Naive B cell (primary cell): ENCODE data around the gene SLC39A9. TPM values are rescaled to one million over a fixed set of nuclear protein-coding genes. Genes with fewer than 3 reads are reported as not detected.
"Not testable (repeated sequence)": the region's sequence is repeated elsewhere in the genome, so short reads cannot be mapped to it uniquely, and the experiment has no call there.

Experiments
- ATAC-seq, 2 donors: fragments of 150-1000 bp; cut with Tn5 transposase; 2 replicates each; pipeline ENCODE4 v1.10.0; 2021; ENCODE audit warnings: low read depth in 2 of 2, mild to moderate bottlenecking in 2 of 2, moderate library complexity in 2 of 2
- DNase-seq: peaks from one replicate; pipeline ENCODE4 v3.0.0; 2022
- H3K27ac Mint-ChIP-seq, 6 donors: one replicate each; pipeline ENCODE4 v1.8.0; 2020 to 2022; ENCODE audit warnings: mild to moderate bottlenecking in 6 of 6, mixed read lengths in 6 of 6, moderate library complexity in 5 of 6, inconsistent platforms in 2 of 6
- H3K27me3 Mint-ChIP-seq, 3 donors: one replicate each; pipeline ENCODE4 v1.8.0; 2021 to 2022; ENCODE audit warnings: mixed read lengths in 3 of 3, mild to moderate bottlenecking in 1 of 3
- H3K36me3 Mint-ChIP-seq, 2 donors: one replicate each; pipeline ENCODE4 v1.8.0; 2020 to 2022; ENCODE audit warnings: mixed read lengths in 2 of 2, inconsistent platforms in 1 of 2, mild to moderate bottlenecking in 1 of 2
- H3K4me1 Mint-ChIP-seq, 3 donors: one replicate each; pipeline ENCODE4 v1.8.0; 2020 to 2022; ENCODE audit warnings: mixed read lengths in 3 of 3, inconsistent platforms in 1 of 3, mild to moderate bottlenecking in 1 of 3, moderate library complexity in 1 of 3
- H3K4me3 Mint-ChIP-seq, 8 donors: one replicate each; pipeline ENCODE4 v1.8.0; 2020 to 2022; ENCODE audit warnings: mild to moderate bottlenecking in 8 of 8, mixed read lengths in 8 of 8, moderate library complexity in 8 of 8, inconsistent platforms in 2 of 8
- H3K9me3 Mint-ChIP-seq, 7 donors: one replicate each; pipeline ENCODE4 v1.8.0; 2020 to 2022; ENCODE audit warnings: mixed read lengths in 7 of 7, mild to moderate bottlenecking in 5 of 7, inconsistent platforms in 2 of 7, moderate library complexity in 1 of 7
- polyA plus RNA-seq, 6 donors: library from polyadenylated mRNA; unstranded; fragments of 300-500 nt; fragmentation: Illumina TruSeq; gene quantifications; one replicate each; pipeline ENCODE4 v1.2.3, GENCODE V29; 2021; ENCODE audit warnings: low read depth in 6 of 6

The SLC39A9 gene
- polyA plus RNA-seq, 6 donors from 2014 or later: 7.7 to 22.6 (median 18.4) TPM

DNA sequence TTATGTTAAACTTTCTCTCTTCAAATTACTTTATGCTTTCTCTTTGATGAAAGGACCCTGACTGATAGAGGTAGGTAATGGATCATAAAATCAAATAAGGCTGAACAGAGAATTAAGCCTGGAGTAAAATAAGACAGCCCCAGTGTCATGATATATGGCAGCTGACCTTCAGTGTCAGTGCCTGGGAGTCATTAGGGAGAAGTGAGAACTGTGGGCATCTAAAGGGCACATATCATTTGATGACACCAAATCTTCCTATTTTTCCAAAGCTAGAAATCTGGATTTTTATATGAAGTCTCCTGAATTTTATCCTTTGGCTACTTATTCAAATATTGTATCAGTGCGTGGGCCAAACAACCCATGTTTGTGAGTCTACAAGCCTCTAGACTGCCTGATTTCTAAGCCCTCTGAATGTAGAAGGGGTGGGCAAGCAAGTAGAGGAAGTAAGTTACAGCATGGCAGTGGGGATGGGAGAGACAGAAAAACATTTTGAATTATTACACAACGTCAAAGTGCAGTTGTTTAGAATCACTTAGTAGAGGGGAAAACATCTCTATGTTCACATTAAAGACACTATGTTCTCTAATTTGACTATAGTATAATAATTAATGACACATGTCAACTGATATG, 10.0 kb downstream of the SLC39A9 start:
- H3K27ac Mint-ChIP-seq: peak overlapping the region in 3 of 6 donors; percentile 36 to 62 (median 38)
- peaks cover 9 to 20% of the 10 kb centered on the region in 2 donors for H3K36me3 Mint-ChIP-seq
- ATAC-seq (no peak), DNase-seq (no peak)
- H3K27me3 Mint-ChIP-seq: no peaks in the 10 kb centered on the region
- H3K4me3 Mint-ChIP-seq: no peak overlapping the region
- H3K4me1 Mint-ChIP-seq: peaks cover 14 to 22% (median 18%) of the 10 kb centered on the region in 3 donors
- H3K9me3 Mint-ChIP-seq: peaks cover 0 to 4% (median 0%) of the 10 kb centered on the region in 7 donors

- Mint-ChIP-seq H3K4me3 (no peak overlapping the region), H3K4me1 (peaks cover 7 to 27% (median 17%) of the 10 kb centered on the region in 3 donors), H3K27me3 (no peaks in the 10 kb centered on the region), H3K36me3 (peaks cover 0 to 8% of the 10 kb centered on the region in 2 donors), H3K9me3 (peaks cover 0 to 9% (median 2%) of the 10 kb centered on the region in 7 donors), H3K27ac (no peak overlapping the region)
- ATAC-seq (no peak), DNase-seq (no peak)
These were observed 15.0 kb downstream of the SLC39A9 start for GRCh38 chr14:69413483-69413882.

DNA sequence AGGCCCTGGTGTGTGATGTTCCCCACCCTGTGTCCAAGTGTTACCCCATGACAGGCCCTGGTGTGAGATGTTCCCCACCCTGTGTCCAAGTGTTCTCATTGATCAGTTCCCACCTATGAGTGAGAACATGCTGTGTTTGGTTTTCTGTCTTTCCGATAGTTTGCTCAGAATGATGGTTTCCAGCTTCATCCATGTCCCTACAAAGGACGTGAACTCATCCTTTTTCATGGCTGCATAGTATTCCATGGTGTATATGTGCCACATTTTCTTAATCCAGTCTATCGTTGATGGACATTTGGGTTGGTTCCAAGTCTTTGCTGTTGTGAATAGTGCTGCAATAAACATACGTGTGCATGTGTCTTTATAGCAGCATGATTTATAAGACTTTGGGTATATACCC, 17.6 kb downstream of the SLC39A9 start:
- peaks cover 24 to 47% (median 39%) of the 10 kb centered on the region in 3 donors for H3K4me1 Mint-ChIP-seq
- not testable (repeated sequence) for DNase-seq, H3K27me3 Mint-ChIP-seq, H3K27ac Mint-ChIP-seq, H3K36me3 Mint-ChIP-seq, H3K9me3 Mint-ChIP-seq, H3K4me3 Mint-ChIP-seq, ATAC-seq

- peaks cover 21 to 25% of the 10 kb centered on the region in 2 donors for H3K36me3 Mint-ChIP-seq
- H3K27ac Mint-ChIP-seq: no peak overlapping the region
- H3K27me3 Mint-ChIP-seq: no peaks in the 10 kb centered on the region
- DNase-seq (no peak), ATAC-seq (no peak)
- H3K9me3 Mint-ChIP-seq: peaks cover 0 to 2% (median 0%) of the 10 kb centered on the region in 7 donors
- H3K4me3 Mint-ChIP-seq: no peak overlapping the region
- peaks cover 25 to 33% (median 30%) of the 10 kb centered on the region in 3 donors for H3K4me1 Mint-ChIP-seq
These were observed 24.8 kb downstream of the SLC39A9 start for GRCh38 chr14:69423279-69423678.

DNA sequence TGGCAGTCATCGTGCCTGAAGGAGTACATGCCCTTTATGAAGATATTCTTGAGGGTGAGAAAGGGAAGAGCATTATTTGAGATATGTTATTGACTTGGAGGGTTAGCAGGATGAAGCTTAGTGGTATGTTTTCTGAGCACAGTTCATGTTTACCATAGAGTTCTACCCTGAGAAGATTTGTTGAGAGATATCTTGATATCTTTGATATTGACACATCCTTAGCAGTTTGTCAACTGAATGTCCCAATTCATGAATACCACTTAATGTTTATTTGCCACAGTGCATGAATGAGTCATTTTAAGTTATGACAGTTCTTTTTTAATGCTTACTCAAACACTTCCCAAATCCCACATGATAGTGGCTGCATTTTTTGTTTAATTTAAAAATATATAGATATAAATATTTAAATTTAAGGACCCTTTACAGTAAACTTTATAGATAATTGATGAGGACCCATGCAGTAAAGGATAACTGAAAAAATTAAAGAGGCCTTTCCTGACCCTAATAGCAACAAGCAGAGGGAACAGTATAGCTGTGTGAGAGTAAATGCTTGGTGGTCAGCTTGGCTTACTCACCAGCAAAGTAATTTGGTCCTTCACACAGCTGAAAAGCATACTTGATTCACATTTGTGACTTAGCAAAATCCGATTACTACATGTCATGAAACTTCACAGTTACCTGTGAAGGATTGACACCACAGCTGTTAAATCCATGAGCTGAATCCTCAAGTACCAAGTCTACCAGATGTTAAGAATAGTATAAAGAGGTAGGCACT, 25.8 kb downstream of the SLC39A9 start:
- peaks cover 27 to 30% of the 10 kb centered on the region in 2 donors for H3K36me3 Mint-ChIP-seq
- DNase-seq: no peak
- H3K27me3 Mint-ChIP-seq: no peaks in the 10 kb centered on the region
- no peak for ATAC-seq
- peaks cover 21 to 23% (median 22%) of the 10 kb centered on the region in 3 donors for H3K4me1 Mint-ChIP-seq
- no peak overlapping the region for H3K4me3 Mint-ChIP-seq
- H3K27ac Mint-ChIP-seq: no peak overlapping the region
- peaks cover 0 to 2% (median 0%) of the 10 kb centered on the region in 7 donors for H3K9me3 Mint-ChIP-seq

DNA sequence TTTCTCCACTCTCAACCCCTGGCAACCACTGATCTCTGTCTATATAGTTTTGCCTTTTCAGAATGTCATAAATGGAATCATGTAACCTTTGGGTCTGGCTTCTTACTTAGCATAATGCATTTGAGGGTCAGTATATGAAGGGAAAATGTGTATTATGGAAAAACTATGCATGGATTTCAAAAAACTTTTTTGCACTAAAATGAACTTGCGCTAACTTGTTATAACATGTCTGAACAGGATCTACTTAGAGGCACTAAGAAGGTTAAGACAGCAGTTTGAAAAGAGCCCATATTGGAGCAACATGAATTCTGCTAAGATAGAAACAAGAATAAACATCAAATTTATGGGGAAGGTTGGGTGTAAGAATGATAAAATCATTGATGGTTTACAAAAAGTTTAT, 29.1 kb downstream of the SLC39A9 start:
- Mint-ChIP-seq H3K27ac (peak overlapping the region in 1 of 6 donors; percentile 26), H3K36me3 (peaks cover 36 to 53% of the 10 kb centered on the region in 2 donors), H3K9me3 (peaks cover 0 to 10% (median 3%) of the 10 kb centered on the region in 7 donors), H3K4me3 (no peak overlapping the region), H3K27me3 (no peaks in the 10 kb centered on the region), H3K4me1 (peaks cover 9 to 27% (median 13%) of the 10 kb centered on the region in 3 donors)
- no peak for DNase-seq
- no peak for ATAC-seq

GRCh38 chr14:69428289-69428998, 30.0 kb downstream of the SLC39A9 start:
- Mint-ChIP-seq H3K4me1 (peaks cover 9 to 29% (median 15%) of the 10 kb centered on the region in 3 donors), H3K27me3 (no peaks in the 10 kb centered on the region), H3K9me3 (peaks cover 0 to 10% (median 3%) of the 10 kb centered on the region in 7 donors), H3K4me3 (no peak overlapping the region), H3K36me3 (peaks cover 36 to 53% of the 10 kb centered on the region in 2 donors), H3K27ac (peak overlapping the region in 4 of 6 donors; percentile 26 to 75 (median 41))
- ATAC-seq (peak; percentile 56 to 85), DNase-seq (peak; percentile 5)

- Mint-ChIP-seq H3K36me3 (peaks cover 35 to 48% of the 10 kb centered on the region in 2 donors), H3K4me1 (peaks cover 13 to 31% (median 24%) of the 10 kb centered on the region in 3 donors), H3K9me3 (peaks cover 0 to 10% (median 3%) of the 10 kb centered on the region in 7 donors), H3K27ac (peak overlapping the region in 2 of 6 donors; percentile 0 to 29), H3K4me3 (no peak overlapping the region), H3K27me3 (no peaks in the 10 kb centered on the region)
- no peak for DNase-seq
- ATAC-seq: no peak
These were observed 31.2 kb downstream of the SLC39A9 start for GRCh38 chr14:69429643-69430042.

- Mint-ChIP-seq H3K9me3 (peaks cover 0 to 10% (median 3%) of the 10 kb centered on the region in 7 donors), H3K27ac (peak overlapping the region in 3 of 6 donors; percentile 4 to 22 (median 12)), H3K27me3 (no peaks in the 10 kb centered on the region), H3K4me3 (no peak overlapping the region), H3K4me1 (peaks cover 20 to 39% (median 32%) of the 10 kb centered on the region in 3 donors), H3K36me3 (peaks cover 27 to 40% of the 10 kb centered on the region in 2 donors)
- no peak for ATAC-seq
- DNase-seq: no peak
These were observed 31.9 kb downstream of the SLC39A9 start for GRCh38 chr14:69430306-69430939.

- H3K4me1 Mint-ChIP-seq: peaks cover 21 to 43% (median 41%) of the 10 kb centered on the region in 3 donors
These were observed 33.9 kb downstream of the SLC39A9 start for GRCh38 chr14:69432364-69432763.

GRCh38 chr14:69439521-69440270, 41.2 kb downstream of the SLC39A9 start:
- no peak for ATAC-seq
- Mint-ChIP-seq H3K36me3 (peaks cover 0 to 21% of the 10 kb centered on the region in 2 donors), H3K4me1 (peaks cover 11 to 18% (median 11%) of the 10 kb centered on the region in 3 donors), H3K27ac (no peak overlapping the region), H3K27me3 (no peaks in the 10 kb centered on the region), H3K4me3 (no peak overlapping the region), H3K9me3 (no peaks in the 10 kb centered on the region)
- DNase-seq: no peak

More at GRCh38 chr14:69432364-69432763, 33.9 kb downstream of the SLC39A9 start:
- Mint-ChIP-seq H3K4me3 (no peak overlapping the region), H3K36me3 (peaks cover 17 to 38% of the 10 kb centered on the region in 2 donors), H3K27ac (peak overlapping the region in 1 of 6 donors; percentile 6), H3K9me3 (peaks cover 0 to 10% (median 3%) of the 10 kb centered on the region in 7 donors), H3K27me3 (no peaks in the 10 kb centered on the region)
- ATAC-seq: no peak
- no peak for DNase-seq

DNA sequence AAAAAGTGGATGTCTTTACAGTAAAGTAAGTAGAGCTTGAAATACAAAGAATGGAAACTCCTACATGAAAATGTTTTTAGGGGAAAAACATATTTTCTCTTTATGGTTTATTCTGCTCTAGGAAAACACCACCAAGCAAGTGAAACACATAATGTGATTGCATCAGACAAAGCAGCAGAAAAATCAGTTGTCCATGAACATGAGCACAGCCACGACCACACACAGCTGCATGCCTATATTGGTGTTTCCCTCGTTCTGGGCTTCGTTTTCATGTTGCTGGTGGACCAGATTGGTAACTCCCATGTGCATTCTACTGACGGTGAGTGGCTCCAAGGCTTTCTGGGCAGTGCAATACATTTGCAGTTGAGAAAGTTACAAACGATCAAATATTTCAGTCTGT, 43.5 kb downstream of the SLC39A9 start:
- Mint-ChIP-seq H3K27ac (peak overlapping the region in 1 of 6 donors; percentile 4), H3K36me3 (peaks cover 13 to 23% of the 10 kb centered on the region in 2 donors), H3K9me3 (no peaks in the 10 kb centered on the region), H3K27me3 (no peaks in the 10 kb centered on the region), H3K4me1 (peaks cover 0 to 10% (median 2%) of the 10 kb centered on the region in 3 donors), H3K4me3 (no peak overlapping the region)
- ATAC-seq (no peak), DNase-seq (no peak)
